ENCODE measurements around the gene SGTA.

DNA sequence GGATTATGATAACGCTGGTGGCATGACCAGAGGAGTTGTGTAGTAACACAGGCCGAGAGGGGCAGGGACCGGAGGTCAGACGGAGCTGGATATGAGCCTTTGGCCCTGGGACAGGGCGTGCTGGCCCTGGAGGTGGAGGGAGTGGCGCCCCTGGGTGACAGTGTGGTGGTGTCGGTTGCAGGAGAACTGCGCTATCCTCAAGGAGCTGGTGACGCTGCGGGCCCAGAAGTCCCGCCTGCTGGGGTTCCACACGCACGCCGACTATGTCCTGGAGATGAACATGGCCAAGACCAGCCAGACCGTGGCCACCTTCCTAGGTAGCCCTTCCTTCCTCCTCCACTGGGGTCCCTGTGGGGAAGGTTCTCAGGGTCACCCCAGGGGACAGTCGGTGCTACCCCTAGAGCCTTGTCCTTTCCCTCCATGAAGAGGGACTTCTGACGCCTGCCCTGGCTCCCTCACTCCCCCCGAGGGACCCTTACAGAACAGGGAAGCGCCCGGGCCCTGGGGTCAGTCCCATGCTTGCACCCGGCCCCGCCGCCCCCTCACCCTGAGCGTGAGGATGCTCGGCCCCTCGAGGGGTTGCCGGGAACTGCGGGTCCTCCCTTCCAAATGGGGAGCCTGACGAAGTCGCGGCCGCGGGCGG is 23.8 kb upstream of the SGTA start:
- TF ChIP-seq CTCF (IDR thresholded peaks at IDR 0.05; ENCODE audit: low read length) (no peak), EZH2 (IDR thresholded peaks at IDR 0.05; ENCODE audit: borderline replicate concordance, low read length) (no peak)

Data from OCI-LY1 (cell line).